Vagina (tissue), 2 donors: ENCODE data around the gene CBX8. TPM values are rescaled to one million over a fixed set of nuclear protein-coding genes. Genes with fewer than 3 reads are reported as not detected.

Experiments used
- DNase-seq, 2 donors: peaks; one replicate each; pipeline ENCODE4 v3.0.0-alpha.2; 2017; ENCODE audit errors: extremely low spot score in 2 of 2
- H3K27ac ChIP-seq: fragments of 200-600 bp; sonication (generic); one replicate; pipeline ENCODE4 v1.5.1; 2019
- H3K27me3 ChIP-seq: fragments of 200-600 bp; sonication (generic); one replicate; pipeline ENCODE4 v1.5.1; 2019
- H3K36me3 ChIP-seq, 2 donors: fragments of 200-600 bp; sonication (generic); one replicate each; pipeline ENCODE4 v1.5.1; 2017 to 2019
- H3K4me1 ChIP-seq: fragments of 200-600 bp; sonication (generic); one replicate; pipeline ENCODE4 v1.5.1; 2019
- H3K4me3 ChIP-seq, 2 donors: fragments of 200-600 bp; sonication (generic); 1 replicate in 1 of 2; 2 replicates in 1 of 2; pipeline ENCODE4 v1.5.1; 2016 to 2019
- H3K9me3 ChIP-seq: fragments of 200-600 bp; sonication (generic); one replicate; pipeline ENCODE4 v1.5.1; 2019
- POLR2A ChIP-seq, 2 donors: fragments of 450-650 bp; IDR thresholded peaks; one replicate each; pipeline ENCODE4 v1.6.1; 2017; ENCODE audit warnings: antibody characterized with exemption in 2 of 2, mild to moderate bottlenecking in 2 of 2, moderate library complexity in 2 of 2
- POLR2AphosphoS5 ChIP-seq, 2 donors: sonication (generic); formaldehyde crosslinking; IDR thresholded peaks; one replicate each; pipeline ENCODE4 v1.9.0; 2017; ENCODE audit warnings: antibody characterized with exemption in 2 of 2, mild to moderate bottlenecking in 2 of 2, low read depth in 1 of 2; ENCODE audit not compliant: insufficient read depth in 1 of 2
- intact Hi-C: fragments of 100-400 bp; cut with DNase I; formaldehyde crosslinking; loops from one replicate; pipeline ENCODE4 v1.15.1; 2023
- total RNA-seq: library from RNA; depleted of rRNA; stranded (reverse); fragments of >200 nt; gene quantifications from one replicate; pipeline ENCODE4 v1.2.3, GENCODE V29; 2016
- TF ChIP-seq, protein P1 (sequence below), 3 experiments: fragments of 450-650 bp in 2 of 3; fragments of 200-600 bp in 1 of 3; sonication (generic) in 1 of 3; IDR thresholded peaks; one replicate each; pipeline ENCODE4 v1.5.1; 2017 to 2019; ENCODE audit warnings: antibody characterized with exemption in 3 of 3, mild to moderate bottlenecking in 2 of 3, moderate library complexity in 2 of 3

CBX8 gene
- total RNA-seq, 1 donor from 2014 or later = 0.98 TPM

DNA sequence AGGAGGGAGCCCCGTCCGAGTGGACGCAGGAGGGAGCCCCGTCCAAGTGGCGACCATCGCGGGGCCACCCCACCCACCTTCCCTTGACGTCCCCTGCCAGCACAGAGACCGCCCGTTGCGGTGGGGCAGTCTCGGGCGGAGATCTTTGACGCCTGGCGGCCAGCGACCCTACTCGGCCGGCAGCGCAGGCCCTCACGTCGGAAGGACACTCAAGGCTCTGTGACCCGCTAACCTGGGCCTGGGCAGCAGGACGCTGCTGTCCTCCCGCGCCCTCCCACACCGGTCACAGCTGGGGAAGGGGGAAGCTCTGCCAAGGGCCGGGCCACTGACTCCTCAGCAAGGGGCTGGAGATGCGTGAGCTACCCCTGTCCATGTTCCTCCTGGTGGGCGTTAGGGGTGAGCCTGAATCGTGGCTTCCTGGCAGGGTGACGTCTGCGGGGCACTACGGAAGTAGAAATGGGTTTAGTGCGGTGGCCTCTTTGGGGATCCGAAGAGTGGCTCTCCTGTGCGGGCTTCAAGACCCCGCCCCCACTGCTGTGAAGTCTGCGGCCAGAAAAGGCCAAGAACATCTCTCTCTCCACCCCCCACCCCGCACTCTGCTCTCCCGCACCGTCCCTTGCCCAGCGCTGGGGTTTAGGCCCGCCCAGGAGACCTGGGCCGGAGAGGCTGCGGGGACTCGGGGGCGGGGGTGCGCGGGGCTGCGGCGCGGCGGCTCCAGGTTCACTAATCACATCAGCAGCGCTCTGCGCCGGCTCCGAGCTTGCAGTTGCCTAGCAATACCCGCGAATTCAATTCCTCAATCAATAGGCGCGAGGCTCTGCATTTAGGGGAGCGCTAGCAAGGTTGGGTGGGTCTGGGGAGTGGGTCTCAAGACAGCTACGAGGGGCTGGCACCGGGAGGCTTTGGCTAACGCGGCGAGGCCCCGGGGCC is 5.8 kb downstream of the CBX8 start:
- intact Hi-C loops = loop anchor here (10.0 kb wide), 1 partner anchor 204 kb away; no protein-coding TSS in a partner anchor
- Histone ChIP-seq H3K4me3 (no peak overlapping the region), H3K27ac (no peak overlapping the region), H3K27me3 (peaks cover 28% of the 10 kb centered on the region), H3K36me3 (no peaks in the 10 kb centered on the region), H3K4me1 (peaks cover 44% of the 10 kb centered on the region), H3K9me3 (no peaks in the 10 kb centered on the region)
- TF ChIP-seq, protein P1, sequence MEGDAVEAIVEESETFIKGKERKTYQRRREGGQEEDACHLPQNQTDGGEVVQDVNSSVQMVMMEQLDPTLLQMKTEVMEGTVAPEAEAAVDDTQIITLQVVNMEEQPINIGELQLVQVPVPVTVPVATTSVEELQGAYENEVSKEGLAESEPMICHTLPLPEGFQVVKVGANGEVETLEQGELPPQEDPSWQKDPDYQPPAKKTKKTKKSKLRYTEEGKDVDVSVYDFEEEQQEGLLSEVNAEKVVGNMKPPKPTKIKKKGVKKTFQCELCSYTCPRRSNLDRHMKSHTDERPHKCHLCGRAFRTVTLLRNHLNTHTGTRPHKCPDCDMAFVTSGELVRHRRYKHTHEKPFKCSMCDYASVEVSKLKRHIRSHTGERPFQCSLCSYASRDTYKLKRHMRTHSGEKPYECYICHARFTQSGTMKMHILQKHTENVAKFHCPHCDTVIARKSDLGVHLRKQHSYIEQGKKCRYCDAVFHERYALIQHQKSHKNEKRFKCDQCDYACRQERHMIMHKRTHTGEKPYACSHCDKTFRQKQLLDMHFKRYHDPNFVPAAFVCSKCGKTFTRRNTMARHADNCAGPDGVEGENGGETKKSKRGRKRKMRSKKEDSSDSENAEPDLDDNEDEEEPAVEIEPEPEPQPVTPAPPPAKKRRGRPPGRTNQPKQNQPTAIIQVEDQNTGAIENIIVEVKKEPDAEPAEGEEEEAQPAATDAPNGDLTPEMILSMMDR (IDR thresholded peaks at IDR 0.05) = no peak
- TF ChIP-seq POLR2A (IDR thresholded peaks at IDR 0.05) (no peak), POLR2AphosphoS5 (IDR thresholded peaks at IDR 0.05; ENCODE audit: insufficient read depth in 1 of 2, low read depth in 1 of 2) (no peak)
- DNase-seq = no peak

DNA sequence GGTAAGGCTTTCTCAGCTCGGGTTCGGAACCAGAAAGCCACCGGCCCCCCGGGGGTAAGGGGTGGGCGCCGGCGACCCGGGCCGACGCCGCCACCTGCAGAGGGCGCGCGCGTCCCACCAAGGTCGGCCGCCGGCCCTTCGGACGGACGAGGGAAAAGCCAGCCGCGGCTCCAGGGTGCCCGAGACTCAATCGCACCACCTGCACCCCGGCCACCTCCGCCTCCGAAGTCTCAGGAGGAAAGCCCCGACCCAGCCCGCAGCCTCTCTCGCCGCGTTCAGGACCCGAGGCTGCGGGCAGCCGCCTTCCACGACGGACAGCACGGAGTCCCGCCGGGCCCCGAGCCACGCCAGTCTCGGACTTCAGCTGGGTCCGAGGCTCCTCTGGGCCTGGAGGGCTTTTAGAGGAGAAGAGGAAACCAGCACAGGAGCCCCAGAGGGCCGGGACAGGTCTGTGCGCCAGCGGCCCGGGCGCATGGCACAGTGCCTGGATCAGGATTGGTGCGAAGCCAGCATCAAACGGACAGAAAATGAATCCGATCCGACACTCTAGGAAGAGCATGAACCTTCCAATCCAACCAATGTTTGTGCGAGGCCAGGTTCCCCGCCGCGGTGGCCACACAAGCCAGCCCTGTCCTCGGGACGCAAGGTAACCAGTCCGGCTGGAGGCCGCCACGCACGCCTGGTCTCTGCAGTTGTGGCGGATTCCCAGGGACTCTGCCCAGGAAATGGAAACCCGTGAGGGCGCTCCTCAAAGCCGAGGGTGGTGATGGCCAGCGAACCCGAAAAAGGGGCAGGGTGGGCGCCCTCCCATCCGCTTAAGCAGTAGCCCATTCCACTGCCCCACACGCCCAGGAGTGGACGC is 6.7 kb downstream of the CBX8 start:
- no peak overlapping the region for H3K27ac ChIP-seq
- H3K27me3 ChIP-seq = peaks cover 28% of the 10 kb centered on the region
- intact Hi-C loops = loop anchor here (10.0 kb wide), 1 partner anchor 205 kb away; no protein-coding TSS in a partner anchor
- TF ChIP-seq POLR2A (IDR thresholded peaks at IDR 0.05) (no peak), POLR2AphosphoS5 (IDR thresholded peaks at IDR 0.05; ENCODE audit: insufficient read depth in 1 of 2, low read depth in 1 of 2) (no peak)
- TF ChIP-seq, protein P1 (IDR thresholded peaks at IDR 0.05) = peak; percentile 35 to 64 (median 62)
- no peaks in the 10 kb centered on the region for H3K9me3 ChIP-seq
- peaks cover 41% of the 10 kb centered on the region for H3K4me1 ChIP-seq
- H3K4me3 ChIP-seq = no peak overlapping the region
- no peak for DNase-seq
- no peaks in the 10 kb centered on the region for H3K36me3 ChIP-seq

DNA sequence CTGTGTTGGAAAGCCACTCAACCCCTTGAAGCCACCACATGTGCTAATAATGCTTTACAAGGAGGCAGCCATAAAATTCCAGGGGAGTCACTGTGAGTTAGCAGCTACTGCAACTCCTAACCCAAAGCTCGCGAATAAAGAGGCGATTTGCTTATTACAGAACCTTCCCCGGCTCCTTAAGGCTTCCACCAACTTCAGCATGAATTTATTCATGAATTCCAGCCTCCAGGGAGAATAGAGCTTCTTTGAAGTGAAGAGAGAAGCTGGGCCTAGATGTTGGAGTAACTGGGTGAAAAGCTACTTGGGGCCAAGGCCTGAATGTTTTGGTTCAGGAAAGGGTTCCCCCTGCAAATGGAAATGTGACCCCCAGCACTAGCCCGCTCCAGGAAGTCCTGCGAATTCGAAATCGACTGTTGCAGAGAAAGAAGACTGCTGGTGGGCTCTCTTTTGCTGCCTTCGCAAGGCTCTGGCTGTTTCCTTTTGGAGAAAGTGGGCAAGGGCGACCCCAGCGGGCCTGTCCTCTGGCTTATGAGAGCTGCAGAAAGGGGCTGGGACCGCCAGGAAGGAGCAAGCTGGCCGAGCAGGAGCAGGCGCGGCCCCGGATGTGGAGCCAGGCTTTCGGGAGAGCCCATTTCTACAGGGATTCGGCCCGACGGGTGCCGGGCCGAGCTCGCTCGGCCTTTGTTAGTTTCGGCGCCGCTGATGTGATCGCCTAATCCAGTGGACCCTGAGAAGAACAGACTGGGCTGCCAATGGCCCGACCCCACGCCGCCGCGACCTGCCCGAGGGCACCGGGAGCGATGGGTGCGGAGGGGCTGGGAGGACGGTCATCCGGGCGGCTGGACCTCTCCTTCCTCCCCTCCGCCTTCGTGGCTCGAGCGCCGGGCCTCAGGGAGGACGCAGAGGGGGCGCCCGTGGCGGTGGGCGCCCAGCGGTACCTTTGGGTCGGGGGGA is 7.6 kb downstream of the CBX8 start:
- no peak for DNase-seq
- H3K36me3 ChIP-seq = no peaks in the 10 kb centered on the region
- no peak overlapping the region for H3K27ac ChIP-seq
- H3K9me3 ChIP-seq = no peaks in the 10 kb centered on the region
- TF ChIP-seq, protein P1 (IDR thresholded peaks at IDR 0.05) = no peak
- TF ChIP-seq POLR2AphosphoS5 (IDR thresholded peaks at IDR 0.05; ENCODE audit: insufficient read depth in 1 of 2, low read depth in 1 of 2) (no peak), POLR2A (IDR thresholded peaks at IDR 0.05) (no peak)
- peaks cover 41% of the 10 kb centered on the region for H3K4me1 ChIP-seq
- no peak overlapping the region for H3K4me3 ChIP-seq
- intact Hi-C loops = no loop called here
- H3K27me3 ChIP-seq = peaks cover 28% of the 10 kb centered on the region

DNA sequence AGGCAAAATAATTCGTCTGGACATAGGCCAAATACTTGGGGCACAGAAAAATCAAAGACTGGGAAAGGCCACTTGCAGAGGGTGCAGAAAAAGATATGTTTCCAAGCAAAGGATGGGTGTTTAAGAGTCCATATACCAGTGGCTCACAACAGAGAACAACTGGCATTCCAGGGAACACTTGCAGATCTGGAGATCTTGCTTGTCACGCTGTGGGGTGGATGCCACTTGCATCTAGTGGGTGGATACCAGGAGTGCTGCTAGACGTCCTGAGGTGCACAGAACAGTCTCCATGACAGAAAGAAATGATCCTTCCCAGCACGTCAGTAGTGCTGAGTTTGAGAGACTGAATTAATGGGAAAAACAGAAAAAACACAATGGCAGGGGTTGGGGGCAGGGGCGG is 8.4 kb downstream of the CBX8 start:
- H3K36me3 ChIP-seq = no peaks in the 10 kb centered on the region
- intact Hi-C loops = no loop called here

More for the DNA sequence above, 8.4 kb downstream of the CBX8 start:
- peaks cover 28% of the 10 kb centered on the region for H3K27me3 ChIP-seq
- TF ChIP-seq POLR2A (IDR thresholded peaks at IDR 0.05) = no peak
- H3K9me3 ChIP-seq = no peaks in the 10 kb centered on the region
- no peak for DNase-seq
- no peak overlapping the region for H3K4me3 ChIP-seq
- peaks cover 40% of the 10 kb centered on the region for H3K4me1 ChIP-seq
- no peak overlapping the region for H3K27ac ChIP-seq
